IPS DF 6.9 (cell line): Measurements from ENCODE around the gene ZC2HC1C.
A peak's percentile ranks its signal among the peaks of the same experiment; 100 is the strongest.
"Not testable (repeated sequence)": the region's sequence is repeated elsewhere in the genome, so short reads cannot be mapped to it uniquely, and the experiment has no call there.

Experiments used
- DNase-seq: peaks from one replicate; pipeline ENCODE4 v3.0.0-alpha.2; 2013; ENCODE audit warnings: low read depth, low spot score
- H3K27ac ChIP-seq: one replicate; pipeline ENCODE4 v1.5.1; 2013; ENCODE audit warnings: low read length, control low read depth
- H3K27me3 ChIP-seq: 2 replicates; pipeline ENCODE4 v1.6.1; 2013; ENCODE audit warnings: mild to moderate bottlenecking, low read length; ENCODE audit not compliant: control insufficient read depth, insufficient read depth
- H3K36me3 ChIP-seq: 2 replicates; pipeline ENCODE4 v1.6.1; 2013; ENCODE audit warnings: low read length; ENCODE audit not compliant: control insufficient read depth, insufficient read depth
- H3K4me1 ChIP-seq: 2 replicates; pipeline ENCODE4 v1.6.1; 2013; ENCODE audit warnings: low read length; ENCODE audit not compliant: control insufficient read depth, insufficient read depth
- H3K4me3 ChIP-seq: 2 replicates; pipeline ENCODE4 v1.5.1; 2013; ENCODE audit warnings: mild to moderate bottlenecking, low read length
- H3K9me3 ChIP-seq: 2 replicates; pipeline ENCODE4 v1.6.1; 2013; ENCODE audit warnings: low read length, inconsistent platforms; ENCODE audit not compliant: control insufficient read depth, insufficient read depth
- WGBS: extraction: QIAGEN DNeasy Blood & Tissue Kit; methylation state at CpG from one replicate; pipeline ENCODE4 v1.1.7; 2013; ENCODE audit warnings: mixed read lengths, missing lambda C conversion rate; ENCODE audit not compliant: insufficient read length, insufficient coverage; 5-methylcytosine and 5-hydroxymethylcytosine counted together

Gene ZC2HC1C

GRCh38 chr14:75113932-75114539 is 44.6 kb downstream of the ZC2HC1C start:
- Histone ChIP-seq H3K4me3 (no peak overlapping the region), H3K27me3 (no peaks in the 10 kb centered on the region), H3K9me3 (no peaks in the 10 kb centered on the region), H3K27ac (no peak overlapping the region), H3K4me1 (no peaks in the 10 kb centered on the region), H3K36me3 (peaks cover 6% of the 10 kb centered on the region; the same call in 1 of the 2 replicates)
- no peak for DNase-seq
- no CpG with 5 or more reads among the region's 5 CpGs for WGBS

GRCh38 chr14:75119056-75119455 is 49.6 kb downstream of the ZC2HC1C start:
- Histone ChIP-seq H3K4me3 (no peak overlapping the region), H3K36me3 (no peaks in the 10 kb centered on the region; the same call in 1 of the 2 replicates), H3K27ac (no peak overlapping the region), H3K27me3 (no peaks in the 10 kb centered on the region), H3K4me1 (no peaks in the 10 kb centered on the region), H3K9me3 (no peaks in the 10 kb centered on the region)
- DNase-seq: no peak
- WGBS: no CpG with 5 or more reads among the region's 2 CpGs

- DNase-seq: no peak
- H3K9me3 ChIP-seq: no peaks in the 10 kb centered on the region
- H3K4me3 ChIP-seq: no peak overlapping the region
- no CpG with 5 or more reads among the region's 3 CpGs for WGBS
- no peak overlapping the region for H3K27ac ChIP-seq
- no peaks in the 10 kb centered on the region; the same call in 1 of the 2 replicates for H3K36me3 ChIP-seq
- H3K27me3 ChIP-seq: no peaks in the 10 kb centered on the region
- H3K4me1 ChIP-seq: no peaks in the 10 kb centered on the region; the same call in 1 of the 2 replicates
These were observed 51.3 kb downstream of the ZC2HC1C start for GRCh38 chr14:75120541-75121291.

- no peak for DNase-seq
- no peak overlapping the region for H3K27ac ChIP-seq
- H3K36me3 ChIP-seq: no peaks in the 10 kb centered on the region; the same call in 1 of the 2 replicates
- no peaks in the 10 kb centered on the region; the same call in 1 of the 2 replicates for H3K4me1 ChIP-seq
- no peaks in the 10 kb centered on the region for H3K27me3 ChIP-seq
- no peaks in the 10 kb centered on the region for H3K9me3 ChIP-seq
- H3K4me3 ChIP-seq: no peak overlapping the region
- WGBS: no CpG with 5 or more reads among the region's 7 CpGs
These were observed 52.1 kb downstream of the ZC2HC1C start for GRCh38 chr14:75121552-75121951.

GRCh38 chr14:75123991-75124390 is 54.5 kb downstream of the ZC2HC1C start:
- Histone ChIP-seq H3K4me3 (no peak overlapping the region), H3K27ac (no peak overlapping the region), H3K9me3 (no peaks in the 10 kb centered on the region), H3K27me3 (no peaks in the 10 kb centered on the region), H3K36me3 (no peaks in the 10 kb centered on the region), H3K4me1 (no peaks in the 10 kb centered on the region; the same call in 1 of the 2 replicates)
- DNase-seq: no peak
- no CpG with 5 or more reads among the region's 7 CpGs for WGBS

- Histone ChIP-seq H3K9me3 (no peaks in the 10 kb centered on the region), H3K4me3 (no peak overlapping the region; the same call in 1 of the 2 replicates), H3K36me3 (no peaks in the 10 kb centered on the region), H3K27ac (no peak overlapping the region), H3K4me1 (no peaks in the 10 kb centered on the region; the same call in 1 of the 2 replicates), H3K27me3 (no peaks in the 10 kb centered on the region)
- WGBS: no CpG with 5 or more reads among the region's 5 CpGs
- no peak for DNase-seq
These were observed 56.2 kb downstream of the ZC2HC1C start for GRCh38 chr14:75125617-75126016.

GRCh38 chr14:75126121-75126544 is 56.7 kb downstream of the ZC2HC1C start:
- DNase-seq: no peak
- Histone ChIP-seq H3K4me1 (no peaks in the 10 kb centered on the region; the same call in 1 of the 2 replicates), H3K27ac (no peak overlapping the region), H3K4me3 (peak overlapping the region; percentile 83; the same call in 1 of the 2 replicates), H3K27me3 (no peaks in the 10 kb centered on the region), H3K36me3 (no peaks in the 10 kb centered on the region), H3K9me3 (no peaks in the 10 kb centered on the region)
- WGBS: no CpG with 5 or more reads among the region's 6 CpGs

- no peak for DNase-seq
- WGBS: no CpG with 5 or more reads among the region's 76 CpGs
- Histone ChIP-seq H3K9me3 (no peaks in the 10 kb centered on the region), H3K27ac (no peak within 1 kb of the TSS), H3K36me3 (no peaks in the 10 kb centered on the region), H3K4me1 (no peaks in the 10 kb centered on the region; the same call in 1 of the 2 replicates), H3K4me3 (peak within 1 kb of the TSS; percentile 83), H3K27me3 (no peaks in the 10 kb centered on the region)
These were observed 57.4 kb downstream of the ZC2HC1C start, which contains the start of gene NEK9 for GRCh38 chr14:75126679-75127473. Gene NEK9 (minus strand): TSS chr14:75127048. CDS start chr14:75126921, 127 bp downstream.

- H3K4me3 ChIP-seq: peak overlapping the region; percentile 83; the same call in 1 of the 2 replicates
- no CpG with 5 or more reads among the region's 16 CpGs for WGBS
- H3K36me3 ChIP-seq, H3K27ac ChIP-seq, H3K27me3 ChIP-seq, H3K9me3 ChIP-seq, DNase-seq, H3K4me1 ChIP-seq: not testable (repeated sequence)
These were observed 58.0 kb downstream of the ZC2HC1C start for GRCh38 chr14:75127474-75127820.

- Histone ChIP-seq H3K27ac (no peak overlapping the region), H3K4me1 (no peaks in the 10 kb centered on the region; the same call in 1 of the 2 replicates), H3K36me3 (no peaks in the 10 kb centered on the region), H3K9me3 (no peaks in the 10 kb centered on the region), H3K27me3 (no peaks in the 10 kb centered on the region), H3K4me3 (no peak overlapping the region)
- 100% methylated on average over 1 of the region's 10 CpGs for WGBS
- no peak for DNase-seq
These were observed 58.6 kb downstream of the ZC2HC1C start for GRCh38 chr14:75127903-75128595.
